CD14-positive monocyte (primary cell): ENCODE results near the gene FBXO15. TPM values are rescaled to one million over a fixed set of nuclear protein-coding genes. Genes with fewer than 3 reads are reported as not detected.

Experiments used
- DNase-seq, 3 donors: peaks; one replicate each; pipeline ENCODE4 v3.0.0-alpha.2; 2011 to 2022
- H2AFZ ChIP-seq: 2 replicates; pipeline ENCODE4 v1.6.0; 2012; ENCODE audit warnings: mild to moderate bottlenecking, low read depth, low read length, inconsistent platforms; ENCODE audit not compliant: insufficient read depth, poor library complexity, severe bottlenecking
- H3K27ac ChIP-seq, 2 donors: 1 replicate in 1 of 2; 2 replicates in 1 of 2; pipeline ENCODE4 v1.5.1; 2012 to 2013; ENCODE audit warnings: low read length in 2 of 2, control low read depth in 1 of 2, inconsistent platforms in 1 of 2, low read depth in 1 of 2, mild to moderate bottlenecking in 1 of 2
- H3K27me3 ChIP-seq, 2 donors: one replicate each; pipeline versions ENCODE4 v1.6.0 to v1.6.1; 2011 to 2013; ENCODE audit warnings: low read length in 2 of 2; ENCODE audit not compliant: control insufficient read depth in 2 of 2, insufficient read depth in 2 of 2
- H3K36me3 ChIP-seq, 2 donors: replicated peaks in 1 of 2; 1 replicate in 1 of 2; 2 replicates in 1 of 2; pipeline versions ENCODE4 v1.5.1 to v1.6.1; 2012 to 2013; ENCODE audit warnings: low read length in 2 of 2, control low read depth in 1 of 2, inconsistent platforms in 1 of 2, mild to moderate bottlenecking in 1 of 2; ENCODE audit not compliant: insufficient read depth in 2 of 2, control insufficient read depth in 1 of 2
- H3K4me1 ChIP-seq, 2 donors: 1 replicate in 1 of 2; 2 replicates in 1 of 2; pipeline versions ENCODE4 v1.5.1 to v1.6.1; 2012 to 2013; ENCODE audit warnings: low read length in 2 of 2, control low read depth in 1 of 2, inconsistent platforms in 1 of 2, mild to moderate bottlenecking in 1 of 2, moderate library complexity in 1 of 2; ENCODE audit not compliant: insufficient read depth in 2 of 2, control insufficient read depth in 1 of 2
- H3K4me2 ChIP-seq: replicated peaks from 2 replicates; pipeline ENCODE3; 2012; ENCODE audit warnings: low read length, moderate library complexity, mild to moderate bottlenecking; ENCODE audit not compliant: poor library complexity, severe bottlenecking; ENCODE audit errors: extremely low read depth
- H3K4me3 ChIP-seq, 3 experiments: fragments of 200-600 bp in 1 of 3; sonication (generic) in 1 of 3; replicated peaks in 1 of 3; 1 replicate in 2 of 3; 2 replicates in 1 of 3; pipeline ENCODE4 v1.5.1; 2011 to 2013; ENCODE audit warnings: low read length in 3 of 3, mild to moderate bottlenecking in 3 of 3, control low read depth in 2 of 3, low read depth in 2 of 3, inconsistent platforms in 1 of 3, moderate library complexity in 1 of 3
- H3K79me2 ChIP-seq: 2 replicates; pipeline ENCODE4 v1.6.0; 2012; ENCODE audit warnings: mild to moderate bottlenecking, control low read depth, inconsistent platforms, low read length, moderate library complexity; ENCODE audit not compliant: insufficient read depth
- H3K9ac ChIP-seq: 2 replicates; pipeline ENCODE4 v1.6.0; 2017; ENCODE audit warnings: low read length, mild to moderate bottlenecking; ENCODE audit not compliant: insufficient read depth, poor library complexity, severe bottlenecking
- H3K9me3 ChIP-seq, 2 donors: replicated peaks in 1 of 2; 1 replicate in 1 of 2; 2 replicates in 1 of 2; pipeline versions ENCODE4 v1.5.1 to v1.6.1; 2012 to 2013; ENCODE audit warnings: low read length in 2 of 2, control low read depth in 1 of 2; ENCODE audit not compliant: control insufficient read depth in 1 of 2, insufficient read depth in 1 of 2
- H4K20me1 ChIP-seq: 2 replicates; pipeline ENCODE4 v1.6.0; 2012; ENCODE audit warnings: mild to moderate bottlenecking, low read length, control low read depth, moderate library complexity; ENCODE audit not compliant: insufficient read depth
- H3K27ac Mint-ChIP-seq, 7 donors: one replicate each; pipeline ENCODE4 v1.8.0; 2020; ENCODE audit warnings: mild to moderate bottlenecking in 7 of 7, mixed read lengths in 7 of 7, moderate library complexity in 6 of 7, inconsistent platforms in 2 of 7
- H3K27me3 Mint-ChIP-seq, 3 donors: one replicate each; pipeline ENCODE4 v1.8.0; 2021 to 2022; ENCODE audit warnings: low read depth in 3 of 3, mild to moderate bottlenecking in 3 of 3, mixed read lengths in 3 of 3, moderate library complexity in 3 of 3, inconsistent platforms in 1 of 3
- H3K36me3 Mint-ChIP-seq, 2 donors: one replicate each; pipeline ENCODE4 v1.8.0; 2020; ENCODE audit warnings: mixed read lengths in 2 of 2, inconsistent platforms in 1 of 2, mild to moderate bottlenecking in 1 of 2
- H3K4me1 Mint-ChIP-seq: one replicate; pipeline ENCODE4 v1.8.0; 2020; ENCODE audit warnings: mild to moderate bottlenecking, mixed read lengths
- H3K4me3 Mint-ChIP-seq, 2 donors: one replicate each; pipeline ENCODE4 v1.8.0; 2020; ENCODE audit warnings: mild to moderate bottlenecking in 2 of 2, mixed read lengths in 2 of 2, moderate library complexity in 1 of 2
- H3K9me3 Mint-ChIP-seq, 7 donors: one replicate each; pipeline ENCODE4 v1.8.0; 2020 to 2022; ENCODE audit warnings: mixed read lengths in 7 of 7, mild to moderate bottlenecking in 6 of 7, moderate library complexity in 6 of 7, inconsistent platforms in 2 of 7
- CTCF ChIP-seq: fragments of 200-600 bp; IDR thresholded peaks from one replicate; pipeline ENCODE4 v1.8.0; 2022; ENCODE audit warnings: antibody characterized with exemption, mild to moderate bottlenecking
- WGBS: methylation state at CpG from one replicate; pipeline ENCODE4 v1.1.5; 2013; ENCODE audit warnings: missing lambda C conversion rate; ENCODE audit not compliant: insufficient coverage; 5-methylcytosine and 5-hydroxymethylcytosine counted together
- intact Hi-C, 2 donors: fragments of 100-400 bp; cut with micrococcal nuclease; formaldehyde crosslinking; loops; one replicate each; pipeline versions ENCODE4 v1.15.0 to v1.15.1; 2023
- polyA plus RNA-seq, 3 donors: library from polyadenylated mRNA; depleted of rRNA in 1 of 3; unstranded in 2 of 3; stranded (reverse) in 1 of 3; fragments of 300-500 nt in 2 of 3; fragments of >200 nt in 1 of 3; fragmentation: Illumina TruSeq in 2 of 3; gene quantifications; 1 replicate in 2 of 3; 2 replicates in 1 of 3; pipeline ENCODE4 v1.2.3, GENCODE V29; 2012 to 2021

The FBXO15 gene
- polyA plus RNA-seq, 3 donors, result not detected

- Mint-ChIP-seq H3K27ac (no peak overlapping the region), H3K36me3 (no peaks in the 10 kb centered on the region)
These were observed 25.8 kb upstream of the FBXO15 start for GRCh38 chr18:74173434-74173750.

GRCh38 chr18:74172697-74173433 is 25.2 kb upstream of the FBXO15 start:
- no peaks in the 10 kb centered on the region for H3K79me2 ChIP-seq
- H3K36me3 ChIP-seq, result no peaks in the 10 kb centered on the region
- no peaks in the 10 kb centered on the region for H3K4me1 ChIP-seq
- no peaks in the 10 kb centered on the region for H3K27me3 ChIP-seq
- H3K36me3 Mint-ChIP-seq, result no peaks in the 10 kb centered on the region
- TF ChIP-seq CTCF, result no peak
- H3K4me1 Mint-ChIP-seq, result peaks cover 3% of the 10 kb centered on the region
- no peaks in the 10 kb centered on the region for H3K9me3 ChIP-seq
- H3K27ac Mint-ChIP-seq, result no peak overlapping the region
- H3K4me3 ChIP-seq, result no peak overlapping the region
- WGBS, result 90% methylated on average over 19 of the region's 27 CpGs
- H3K9ac ChIP-seq, result no peak overlapping the region
- H2AFZ ChIP-seq, result no peak overlapping the region
- H3K27ac ChIP-seq, result no peak overlapping the region
- intact Hi-C loops, result no loop called here
- H4K20me1 ChIP-seq, result no peaks in the 10 kb centered on the region
- no peak overlapping the region for H3K4me3 Mint-ChIP-seq
- no peak overlapping the region for H3K4me2 ChIP-seq
- peaks cover 0 to 2% (median 0%) of the 10 kb centered on the region in 7 donors for H3K9me3 Mint-ChIP-seq
- no peak for DNase-seq
- peaks cover 14 to 20% (median 16%) of the 10 kb centered on the region in 3 donors for H3K27me3 Mint-ChIP-seq

More at GRCh38 chr18:74173434-74173750, 25.8 kb upstream of the FBXO15 start:
- H3K4me3 ChIP-seq, result no peak overlapping the region
- Mint-ChIP-seq H3K27me3 (peaks cover 16 to 20% (median 17%) of the 10 kb centered on the region in 3 donors), H3K4me1 (peaks cover 5% of the 10 kb centered on the region), H3K4me3 (no peak overlapping the region), H3K9me3 (peaks cover 0 to 3% (median 0%) of the 10 kb centered on the region in 7 donors)
- no peak overlapping the region for H3K9ac ChIP-seq
- no peak overlapping the region for H2AFZ ChIP-seq
- 93% methylated on average over 4 of the region's 11 CpGs for WGBS
- H3K36me3 ChIP-seq, result no peaks in the 10 kb centered on the region
- H3K9me3 ChIP-seq, result no peaks in the 10 kb centered on the region
- H3K27me3 ChIP-seq, result no peaks in the 10 kb centered on the region
- no peak for DNase-seq
- H4K20me1 ChIP-seq, result no peaks in the 10 kb centered on the region
- intact Hi-C loops, result no loop called here
- no peaks in the 10 kb centered on the region for H3K4me1 ChIP-seq
- no peak overlapping the region for H3K27ac ChIP-seq
- no peak overlapping the region for H3K4me2 ChIP-seq
- no peaks in the 10 kb centered on the region for H3K79me2 ChIP-seq
- TF ChIP-seq CTCF, result no peak
